Measurements from ENCODE around the gene RALGPS1.

The RALGPS1 gene

GRCh38 chr9:126986506-126986951, 71.9 kb downstream of the RALGPS1 start:
- TF ChIP-seq, protein P1, sequence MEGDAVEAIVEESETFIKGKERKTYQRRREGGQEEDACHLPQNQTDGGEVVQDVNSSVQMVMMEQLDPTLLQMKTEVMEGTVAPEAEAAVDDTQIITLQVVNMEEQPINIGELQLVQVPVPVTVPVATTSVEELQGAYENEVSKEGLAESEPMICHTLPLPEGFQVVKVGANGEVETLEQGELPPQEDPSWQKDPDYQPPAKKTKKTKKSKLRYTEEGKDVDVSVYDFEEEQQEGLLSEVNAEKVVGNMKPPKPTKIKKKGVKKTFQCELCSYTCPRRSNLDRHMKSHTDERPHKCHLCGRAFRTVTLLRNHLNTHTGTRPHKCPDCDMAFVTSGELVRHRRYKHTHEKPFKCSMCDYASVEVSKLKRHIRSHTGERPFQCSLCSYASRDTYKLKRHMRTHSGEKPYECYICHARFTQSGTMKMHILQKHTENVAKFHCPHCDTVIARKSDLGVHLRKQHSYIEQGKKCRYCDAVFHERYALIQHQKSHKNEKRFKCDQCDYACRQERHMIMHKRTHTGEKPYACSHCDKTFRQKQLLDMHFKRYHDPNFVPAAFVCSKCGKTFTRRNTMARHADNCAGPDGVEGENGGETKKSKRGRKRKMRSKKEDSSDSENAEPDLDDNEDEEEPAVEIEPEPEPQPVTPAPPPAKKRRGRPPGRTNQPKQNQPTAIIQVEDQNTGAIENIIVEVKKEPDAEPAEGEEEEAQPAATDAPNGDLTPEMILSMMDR (IDR thresholded peaks at IDR 0.05; ENCODE audit: borderline replicate concordance, control extremely low read depth, extremely low read depth, insufficient read depth, missing control alignments) = no peak
- no peak for DNase-seq (ENCODE audit: low spot score)
- in situ Hi-C loops (cut with MboI; ENCODE audit: low sequenced_read_pairs, unreplicated experiment) = no loop called here

- TF ChIP-seq, protein P1 (IDR thresholded peaks at IDR 0.05; ENCODE audit: borderline replicate concordance, control extremely low read depth, extremely low read depth, insufficient read depth, missing control alignments) = no peak
- in situ Hi-C loops (cut with MboI; ENCODE audit: low sequenced_read_pairs, unreplicated experiment) = no loop called here
- no peak for DNase-seq (ENCODE audit: low spot score)
These were observed 74.3 kb downstream of the RALGPS1 start for GRCh38 chr9:126988857-126989256.

DNA sequence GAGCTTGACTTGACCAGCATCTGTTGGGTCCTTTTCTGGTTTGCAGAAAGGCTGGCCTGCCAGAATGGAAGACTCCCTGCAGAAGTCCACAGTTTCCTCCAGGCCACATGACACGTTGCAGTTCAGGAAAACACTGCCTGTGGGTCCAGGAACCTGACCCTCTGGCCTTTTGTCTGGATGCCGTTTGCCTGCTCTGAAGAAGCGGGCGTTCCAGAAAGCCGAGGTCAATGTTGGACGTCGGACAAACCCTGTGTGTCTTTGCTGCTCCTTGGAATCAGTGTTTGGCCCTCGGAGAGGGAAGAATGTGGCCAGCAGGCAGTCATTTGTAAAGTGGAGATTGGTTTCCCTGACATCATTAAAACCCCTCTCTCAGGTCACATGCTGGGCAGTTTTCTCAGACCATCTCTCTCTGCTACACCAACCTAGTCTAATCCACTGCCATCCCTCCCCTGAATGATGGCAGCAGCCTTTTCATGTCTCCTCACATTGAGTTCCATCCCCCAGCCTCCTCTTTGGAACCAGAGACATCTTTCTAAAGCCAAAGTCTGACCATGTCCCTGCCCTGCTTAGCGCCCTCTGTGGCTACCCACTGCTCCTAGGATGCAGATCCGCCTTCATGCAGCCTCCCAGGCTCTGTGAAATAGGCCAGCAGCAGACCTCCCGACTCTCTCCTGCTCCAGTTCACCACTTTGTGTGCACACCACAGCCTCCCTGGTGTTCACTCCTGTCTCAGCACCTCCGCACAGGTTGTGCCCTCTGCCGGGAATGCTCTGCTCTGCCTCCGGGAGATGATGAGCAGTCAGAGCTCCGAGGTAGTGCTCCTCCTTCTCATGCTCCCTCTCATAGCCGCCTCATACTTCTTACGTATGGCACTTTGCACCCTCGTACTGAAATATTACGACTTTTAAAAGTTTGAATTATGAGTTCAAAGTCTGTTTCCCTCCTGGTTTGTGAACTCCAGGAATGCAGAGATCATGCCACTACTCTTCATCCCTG, 75.6 kb downstream of the RALGPS1 start:
- in situ Hi-C loops (cut with MboI; ENCODE audit: low sequenced_read_pairs, unreplicated experiment) = no loop called here
- DNase-seq (ENCODE audit: low spot score) = no peak
- TF ChIP-seq, protein P1 (IDR thresholded peaks at IDR 0.05; ENCODE audit: borderline replicate concordance, control extremely low read depth, extremely low read depth, insufficient read depth, missing control alignments) = no peak

GRCh38 chr9:126991183-126991582, 76.6 kb downstream of the RALGPS1 start:
- TF ChIP-seq, protein P1 (IDR thresholded peaks at IDR 0.05; ENCODE audit: borderline replicate concordance, control extremely low read depth, extremely low read depth, insufficient read depth, missing control alignments) = no peak
- in situ Hi-C loops (cut with MboI; ENCODE audit: low sequenced_read_pairs, unreplicated experiment) = no loop called here
- no peak for DNase-seq (ENCODE audit: low spot score)

DNA sequence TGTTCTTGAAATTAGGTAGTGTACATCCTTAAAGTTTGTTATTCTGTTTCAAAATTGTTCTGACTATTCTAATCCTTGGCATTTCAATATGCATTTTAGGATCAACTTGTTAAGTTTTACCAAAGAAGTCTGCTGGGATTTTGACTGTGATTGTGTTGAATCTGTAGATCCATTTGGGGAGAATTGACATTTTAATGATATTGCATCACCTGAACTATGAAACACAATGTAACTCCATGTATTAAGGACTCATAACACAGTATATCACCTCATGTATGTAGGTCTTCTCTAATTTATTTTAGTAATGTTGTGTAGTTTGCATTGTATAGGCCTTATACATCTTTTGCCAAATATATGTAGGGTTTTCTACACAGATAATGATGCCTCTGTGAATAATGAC, 77.8 kb downstream of the RALGPS1 start:
- TF ChIP-seq, protein P1 (IDR thresholded peaks at IDR 0.05; ENCODE audit: borderline replicate concordance, control extremely low read depth, extremely low read depth, insufficient read depth, missing control alignments) = no peak
- in situ Hi-C loops (cut with MboI; ENCODE audit: low sequenced_read_pairs, unreplicated experiment) = no loop called here
- DNase-seq (ENCODE audit: low spot score) = no peak

- TF ChIP-seq, protein P1 (IDR thresholded peaks at IDR 0.05; ENCODE audit: borderline replicate concordance, control extremely low read depth, extremely low read depth, insufficient read depth, missing control alignments) = no peak
- in situ Hi-C loops (cut with MboI; ENCODE audit: low sequenced_read_pairs, unreplicated experiment) = no loop called here
- no peak for DNase-seq (ENCODE audit: low spot score)
These were observed 84.9 kb downstream of the RALGPS1 start for GRCh38 chr9:126999315-127000068.
